ENCODE measurements around the gene MLXIP.

- TF ChIP-seq CTCF (IDR thresholded peaks at IDR 0.05) (no peak), POLR2AphosphoS5 (IDR thresholded peaks at IDR 0.05) (no peak)
These were observed 27.9 kb upstream of the MLXIP start for GRCh38 chr12:122050706-122051105.

Data from transverse colon (tissue), 4 donors.